IPS-20b (cell line): ENCODE measurements around the gene ABLIM2.

Source experiments
- H3K27ac ChIP-seq: one replicate; pipeline ENCODE4 v1.5.1; 2013; ENCODE audit warnings: low read length
- H3K27me3 ChIP-seq: 2 replicates; pipeline ENCODE4 v1.6.1; 2013; ENCODE audit warnings: mild to moderate bottlenecking, low read length, inconsistent platforms; ENCODE audit not compliant: insufficient read depth
- H3K36me3 ChIP-seq: 2 replicates; pipeline ENCODE4 v1.6.1; 2013; ENCODE audit warnings: low read depth, mild to moderate bottlenecking, inconsistent platforms, low read length, moderate library complexity; ENCODE audit not compliant: insufficient read depth
- H3K4me1 ChIP-seq: 2 replicates; pipeline ENCODE4 v1.6.1; 2013; ENCODE audit warnings: mild to moderate bottlenecking, control low read depth, inconsistent platforms, low read length, moderate library complexity; ENCODE audit not compliant: insufficient read depth
- H3K4me3 ChIP-seq: 2 replicates; pipeline ENCODE4 v1.5.1; 2013; ENCODE audit warnings: mild to moderate bottlenecking, low read length, inconsistent platforms
- H3K9ac ChIP-seq: 2 replicates; pipeline ENCODE4 v1.6.1; 2013; ENCODE audit warnings: low read depth, mild to moderate bottlenecking, inconsistent platforms, low read length, moderate library complexity
- H3K9me3 ChIP-seq: 2 replicates; pipeline ENCODE4 v1.6.1; 2013; ENCODE audit warnings: mild to moderate bottlenecking, low read depth, low read length, inconsistent platforms; ENCODE audit not compliant: insufficient read depth

Gene ABLIM2

DNA sequence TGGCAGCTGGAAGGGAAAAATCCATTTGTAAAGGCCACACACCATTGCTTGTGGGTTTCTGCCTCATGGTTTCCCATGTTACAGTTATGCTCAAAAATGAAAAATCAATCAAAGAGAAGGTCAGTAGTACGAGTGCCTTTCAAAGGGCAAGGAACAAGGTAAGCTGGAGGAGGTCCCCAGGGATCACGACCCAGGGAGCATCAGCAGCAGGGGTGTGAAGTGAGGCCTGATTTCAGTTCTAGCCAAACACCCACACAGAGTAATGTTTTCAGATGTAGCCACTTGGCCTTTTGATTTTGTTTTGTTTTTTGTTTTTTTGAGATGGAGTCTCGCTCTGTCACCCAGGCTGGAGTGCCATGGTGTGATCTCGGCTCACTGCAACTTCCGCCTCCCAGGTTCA is 149.5 kb downstream of the ABLIM2 start:
- Histone ChIP-seq H3K27me3 (no peaks in the 10 kb centered on the region), H3K36me3 (no peaks in the 10 kb centered on the region), H3K4me3 (no peak overlapping the region), H3K27ac (no peak overlapping the region), H3K9ac (no peak overlapping the region), H3K4me1 (no peaks in the 10 kb centered on the region), H3K9me3 (no peaks in the 10 kb centered on the region)

DNA sequence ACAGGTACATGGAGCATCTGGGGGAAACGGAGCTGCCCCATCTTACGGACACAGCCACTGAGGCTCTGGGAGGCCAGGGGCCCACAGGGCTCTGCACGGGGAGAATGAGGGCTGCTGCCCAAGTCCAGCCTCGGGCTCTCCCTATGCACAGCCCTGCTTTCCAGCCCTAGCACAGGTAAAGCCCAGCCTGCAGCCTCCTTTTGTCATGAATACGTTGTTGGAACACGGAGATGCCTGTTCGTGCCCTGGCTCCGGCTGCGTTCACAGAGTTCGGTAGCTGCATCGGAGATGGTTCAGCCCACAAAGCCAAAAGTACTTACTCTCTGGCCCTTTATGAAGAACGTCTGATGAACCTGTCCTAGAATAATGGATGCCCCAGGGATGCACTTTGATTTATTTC is 150.2 kb downstream of the ABLIM2 start:
- H3K4me1 ChIP-seq, result no peaks in the 10 kb centered on the region
- no peak overlapping the region for H3K4me3 ChIP-seq
- no peaks in the 10 kb centered on the region for H3K9me3 ChIP-seq
- H3K27ac ChIP-seq, result no peak overlapping the region
- no peaks in the 10 kb centered on the region for H3K36me3 ChIP-seq
- no peaks in the 10 kb centered on the region for H3K27me3 ChIP-seq
- no peak overlapping the region for H3K9ac ChIP-seq

DNA sequence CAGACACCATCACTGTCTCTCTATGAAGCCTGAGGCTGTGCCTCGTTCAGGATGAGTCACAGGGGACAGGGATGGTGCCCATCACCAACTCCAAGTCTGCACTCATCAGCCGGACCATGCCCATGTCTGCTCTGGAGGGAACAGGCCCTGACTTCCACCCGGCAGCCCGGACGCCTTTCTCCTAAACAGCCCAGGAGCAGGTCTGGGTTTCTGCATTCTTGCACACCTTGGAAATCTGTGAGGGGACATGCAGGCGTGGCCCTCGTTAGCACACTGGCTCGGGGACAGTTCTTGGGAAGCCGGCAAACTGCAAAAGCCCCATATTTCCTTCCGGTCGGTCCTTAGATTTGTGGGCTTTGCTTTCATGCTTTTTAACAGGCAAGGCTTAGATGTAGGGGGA is 151.0 kb downstream of the ABLIM2 start:
- Histone ChIP-seq H3K4me1 (no peaks in the 10 kb centered on the region), H3K4me3 (no peak overlapping the region), H3K27ac (no peak overlapping the region), H3K9ac (no peak overlapping the region; the same call in 1 of the 2 replicates), H3K36me3 (no peaks in the 10 kb centered on the region), H3K9me3 (no peaks in the 10 kb centered on the region), H3K27me3 (no peaks in the 10 kb centered on the region)

- no peaks in the 10 kb centered on the region for H3K36me3 ChIP-seq
- no peak overlapping the region for H3K4me3 ChIP-seq
- H3K27ac ChIP-seq, result no peak overlapping the region
- no peak overlapping the region for H3K9ac ChIP-seq
- H3K27me3 ChIP-seq, result no peaks in the 10 kb centered on the region
- no peaks in the 10 kb centered on the region for H3K4me1 ChIP-seq
- no peaks in the 10 kb centered on the region for H3K9me3 ChIP-seq
These were observed 152.1 kb downstream of the ABLIM2 start for GRCh38 chr4:8006471-8006870.

DNA sequence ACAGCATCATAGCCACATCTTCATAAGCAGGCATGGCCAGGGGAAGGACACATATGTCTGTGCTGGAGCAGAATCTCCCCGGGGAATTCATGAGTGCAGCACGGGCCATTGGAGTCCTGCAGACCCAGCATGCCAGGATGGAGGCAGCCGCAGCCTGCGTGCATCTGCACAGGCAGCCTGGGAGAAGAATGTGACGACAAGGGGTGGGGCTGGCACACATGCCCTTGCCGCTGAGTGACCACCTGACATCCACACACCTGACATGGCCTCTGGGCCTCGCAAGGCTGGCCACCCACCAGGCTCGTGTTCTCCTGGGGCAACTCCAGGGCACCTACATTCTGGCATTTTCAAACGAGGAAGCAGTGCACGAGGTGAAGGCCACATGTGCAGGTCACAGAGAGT is 152.8 kb downstream of the ABLIM2 start:
- H3K36me3 ChIP-seq, result no peaks in the 10 kb centered on the region
- H3K4me1 ChIP-seq, result no peaks in the 10 kb centered on the region
- H3K4me3 ChIP-seq, result no peak overlapping the region
- no peak overlapping the region; the same call in 1 of the 2 replicates for H3K9ac ChIP-seq
- H3K9me3 ChIP-seq, result no peaks in the 10 kb centered on the region
- no peaks in the 10 kb centered on the region for H3K27me3 ChIP-seq
- H3K27ac ChIP-seq, result no peak overlapping the region

DNA sequence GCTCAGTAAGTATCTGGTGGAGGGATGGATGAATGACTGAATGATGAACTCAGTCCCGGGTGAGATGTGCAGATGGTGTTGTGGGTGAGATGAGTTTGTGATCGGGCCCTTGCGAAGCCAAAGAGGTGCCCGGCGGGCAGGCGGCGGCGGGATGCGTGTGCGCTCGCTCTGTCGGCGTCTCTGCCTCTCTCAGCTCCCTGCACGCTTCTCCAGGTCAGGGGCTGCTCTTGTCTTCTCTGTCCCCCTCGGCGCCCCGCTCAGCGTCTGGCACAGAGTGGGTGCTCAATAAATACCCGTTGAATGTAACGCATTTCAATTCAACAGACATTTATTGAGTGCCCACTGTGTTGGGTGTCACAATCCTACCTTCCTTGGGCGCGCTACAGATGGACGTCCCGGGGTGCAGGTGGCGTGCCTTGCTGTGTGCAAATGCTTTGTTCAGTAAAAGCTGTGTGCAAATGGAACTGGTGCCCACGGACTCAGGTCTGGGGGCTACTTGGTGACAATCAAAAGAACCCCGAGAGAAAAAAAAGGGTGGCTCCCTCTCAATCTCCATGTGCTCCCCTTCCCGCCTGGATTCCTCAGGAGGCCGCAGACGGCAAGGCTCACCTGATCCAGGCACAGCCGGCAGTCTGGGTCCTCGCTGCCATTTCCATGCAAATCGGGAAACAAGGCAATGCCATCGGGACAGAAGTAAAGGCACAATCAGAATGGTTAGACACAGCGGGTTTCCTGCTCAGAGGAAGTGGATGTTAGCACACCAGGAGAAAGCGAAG is 153.4 kb downstream of the ABLIM2 start:
- no peaks in the 10 kb centered on the region for H3K36me3 ChIP-seq
- no peak overlapping the region for H3K4me3 ChIP-seq
- no peaks in the 10 kb centered on the region for H3K9me3 ChIP-seq
- H3K27ac ChIP-seq, result no peak overlapping the region
- no peaks in the 10 kb centered on the region for H3K27me3 ChIP-seq
- H3K4me1 ChIP-seq, result no peaks in the 10 kb centered on the region
- H3K9ac ChIP-seq, result no peak overlapping the region

- Histone ChIP-seq H3K9ac (no peak overlapping the region; the same call in 1 of the 2 replicates), H3K27me3 (no peaks in the 10 kb centered on the region), H3K9me3 (no peaks in the 10 kb centered on the region), H3K27ac (no peak overlapping the region), H3K36me3 (no peaks in the 10 kb centered on the region), H3K4me3 (no peak overlapping the region), H3K4me1 (no peaks in the 10 kb centered on the region)
These were observed 154.5 kb downstream of the ABLIM2 start for GRCh38 chr4:8004066-8004465.

- Histone ChIP-seq H3K36me3 (no peaks in the 10 kb centered on the region), H3K9me3 (no peaks in the 10 kb centered on the region), H3K27me3 (no peaks in the 10 kb centered on the region), H3K9ac (no peak overlapping the region), H3K4me1 (no peaks in the 10 kb centered on the region), H3K4me3 (no peak overlapping the region), H3K27ac (no peak overlapping the region)
These were observed 155.9 kb downstream of the ABLIM2 start for GRCh38 chr4:8002525-8003309.

GRCh38 chr4:8001564-8002355 is 156.9 kb downstream of the ABLIM2 start:
- H3K4me1 ChIP-seq, result no peaks in the 10 kb centered on the region
- H3K36me3 ChIP-seq, result no peaks in the 10 kb centered on the region
- no peak overlapping the region for H3K27ac ChIP-seq
- H3K4me3 ChIP-seq, result no peak overlapping the region
- no peaks in the 10 kb centered on the region for H3K27me3 ChIP-seq
- no peak overlapping the region for H3K9ac ChIP-seq
- no peaks in the 10 kb centered on the region for H3K9me3 ChIP-seq

- Histone ChIP-seq H3K4me3 (no peak overlapping the region), H3K36me3 (no peaks in the 10 kb centered on the region), H3K27ac (no peak overlapping the region), H3K9ac (no peak overlapping the region), H3K27me3 (no peaks in the 10 kb centered on the region), H3K9me3 (no peaks in the 10 kb centered on the region), H3K4me1 (no peaks in the 10 kb centered on the region; the same call in 1 of the 2 replicates)
These were observed 157.7 kb downstream of the ABLIM2 start for GRCh38 chr4:8000721-8001491.

- Histone ChIP-seq H3K36me3 (no peaks in the 10 kb centered on the region), H3K4me3 (no peak overlapping the region), H3K27ac (no peak overlapping the region), H3K9ac (no peak overlapping the region), H3K4me1 (no peaks in the 10 kb centered on the region; the same call in 1 of the 2 replicates), H3K27me3 (no peaks in the 10 kb centered on the region), H3K9me3 (no peaks in the 10 kb centered on the region)
These were observed 158.4 kb downstream of the ABLIM2 start for GRCh38 chr4:8000247-8000646.
